Measurements from ENCODE around the gene SLC16A14. TPM values are rescaled to one million over a fixed set of nuclear protein-coding genes. Genes with fewer than 3 reads are reported as not detected.
A peak's percentile ranks its signal among the peaks of the same experiment; 100 is the strongest.

SLC16A14 gene
- total RNA-seq, 2 donors from 2014 or later = 0.54 to 3.0 TPM

- Histone ChIP-seq H3K27me3 (replicated peaks; ENCODE audit: insufficient read depth) (no peaks in the 10 kb centered on the region), H3K27ac (no peak overlapping the region), H3K36me3 (no peaks in the 10 kb centered on the region), H3K4me3 (no peak overlapping the region), H3K9me3 (no peaks in the 10 kb centered on the region), H3K4me1 (ENCODE audit: control insufficient read depth in 1 of 2, low read depth in 2 of 2) (peaks cover 0 to 8% of the 10 kb centered on the region in 2 donors)
- no peak for TF ChIP-seq CTCF (IDR thresholded peaks at IDR 0.05)
- no peak for DNase-seq (ENCODE audit: low spot score)
- ATAC-seq (ENCODE audit: insufficient number of reproducible peaks, low FRiP score, low read depth) = no peak
These were observed 56.3 kb downstream of the SLC16A14 start for GRCh38 chr2:230012267-230012884.

- Histone ChIP-seq H3K4me3 (no peak overlapping the region), H3K27ac (no peak overlapping the region), H3K36me3 (no peaks in the 10 kb centered on the region), H3K4me1 (ENCODE audit: control insufficient read depth in 1 of 2, low read depth in 2 of 2) (peaks cover 0 to 8% of the 10 kb centered on the region in 2 donors), H3K27me3 (replicated peaks; ENCODE audit: insufficient read depth) (no peaks in the 10 kb centered on the region), H3K9me3 (no peaks in the 10 kb centered on the region)
- no peak for TF ChIP-seq CTCF (IDR thresholded peaks at IDR 0.05)
- DNase-seq (ENCODE audit: low spot score) (no peak), ATAC-seq (ENCODE audit: insufficient number of reproducible peaks, low FRiP score, low read depth) (no peak)
These were observed 57.1 kb downstream of the SLC16A14 start for GRCh38 chr2:230011617-230012016.

GRCh38 chr2:230010501-230010900 is 58.2 kb downstream of the SLC16A14 start:
- H3K4me1 ChIP-seq (ENCODE audit: control insufficient read depth in 1 of 2, low read depth in 2 of 2) = peaks cover 0 to 8% of the 10 kb centered on the region in 2 donors
- ATAC-seq (ENCODE audit: insufficient number of reproducible peaks, low FRiP score, low read depth) (no peak), DNase-seq (ENCODE audit: low spot score) (no peak)
- H3K36me3 ChIP-seq = no peaks in the 10 kb centered on the region
- H3K4me3 ChIP-seq = no peak overlapping the region
- H3K27me3 ChIP-seq (replicated peaks; ENCODE audit: insufficient read depth) = no peaks in the 10 kb centered on the region
- no peak overlapping the region for H3K27ac ChIP-seq
- no peaks in the 10 kb centered on the region for H3K9me3 ChIP-seq
- TF ChIP-seq CTCF (IDR thresholded peaks at IDR 0.05) = no peak

GRCh38 chr2:230008708-230009066 is 60.0 kb downstream of the SLC16A14 start:
- H3K9me3 ChIP-seq = no peaks in the 10 kb centered on the region
- H3K4me1 ChIP-seq (ENCODE audit: control insufficient read depth in 1 of 2, low read depth in 2 of 2) = peaks cover 0 to 8% of the 10 kb centered on the region in 2 donors
- ATAC-seq (ENCODE audit: insufficient number of reproducible peaks, low FRiP score, low read depth) = no peak
- H3K4me3 ChIP-seq = peak overlapping the region; percentile 49
- H3K27me3 ChIP-seq (replicated peaks; ENCODE audit: insufficient read depth) = no peaks in the 10 kb centered on the region
- no peaks in the 10 kb centered on the region for H3K36me3 ChIP-seq
- DNase-seq (ENCODE audit: low spot score) = no peak
- H3K27ac ChIP-seq = no peak overlapping the region
- TF ChIP-seq CTCF (IDR thresholded peaks at IDR 0.05) = no peak

- Histone ChIP-seq H3K9me3 (no peaks in the 10 kb centered on the region), H3K36me3 (no peaks in the 10 kb centered on the region), H3K27ac (no peak overlapping the region), H3K27me3 (replicated peaks; ENCODE audit: insufficient read depth) (no peaks in the 10 kb centered on the region), H3K4me3 (peak overlapping the region; percentile 49), H3K4me1 (ENCODE audit: control insufficient read depth in 1 of 2, low read depth in 2 of 2) (peaks cover 0 to 8% of the 10 kb centered on the region in 2 donors)
- ATAC-seq (ENCODE audit: insufficient number of reproducible peaks, low FRiP score, low read depth) (no peak), DNase-seq (ENCODE audit: low spot score) (peak; percentile 16)
- TF ChIP-seq CTCF (IDR thresholded peaks at IDR 0.05) = peak; percentile 62
These were observed 60.6 kb downstream of the SLC16A14 start for GRCh38 chr2:230007931-230008707.

All from thoracic aorta (tissue), 2 donors.